Kidney epithelial cell (primary cell): ENCODE data around the gene THPO. TPM values are rescaled to one million over a fixed set of nuclear protein-coding genes. Genes with fewer than 3 reads are reported as not detected.
A peak's percentile ranks its signal among the peaks of the same experiment; 100 is the strongest.

ENCODE experiments used
- DNase-seq: peaks from one replicate; pipeline ENCODE4 v3.0.0-alpha.2; 2010; ENCODE audit warnings: low read depth
- H3K27me3 ChIP-seq: 2 replicates; pipeline ENCODE4 v1.6.0; 2011; ENCODE audit warnings: low read length; ENCODE audit not compliant: control insufficient read depth, insufficient read depth
- H3K36me3 ChIP-seq: 2 replicates; pipeline ENCODE4 v1.5.1; 2011; ENCODE audit warnings: low read length; ENCODE audit not compliant: control insufficient read depth, insufficient read depth
- H3K4me3 ChIP-seq: 2 replicates; pipeline ENCODE4 v1.5.1; 2011; ENCODE audit warnings: low read depth, mild to moderate bottlenecking, control low read depth, low read length
- CTCF ChIP-seq: IDR thresholded peaks from 2 replicates; pipeline ENCODE4 v1.5.1; 2011; ENCODE audit warnings: mild to moderate bottlenecking, moderate library complexity, low read length, control low read depth, inconsistent platforms; ENCODE audit not compliant: insufficient read depth, poor library complexity, severe bottlenecking
- total RNA-seq: library from RNA; depleted of rRNA; stranded (reverse); fragments of >200 nt; gene quantifications from 2 replicates; pipeline ENCODE4 v1.2.3, GENCODE V29; 2015

The THPO gene
- total RNA-seq, 1 donor from 2014 or later: 0.25 TPM

- H3K4me3 ChIP-seq: peak overlapping the region; percentile 2
- no peaks in the 10 kb centered on the region for H3K27me3 ChIP-seq
- no peak for TF ChIP-seq CTCF
- DNase-seq: no peak
- peaks cover 4% of the 10 kb centered on the region for H3K36me3 ChIP-seq
These were observed 39.0 kb downstream of the THPO start for GRCh38 chr3:184339001-184339400.

GRCh38 chr3:184338511-184338945 is 39.5 kb downstream of the THPO start:
- Histone ChIP-seq H3K27me3 (no peaks in the 10 kb centered on the region), H3K36me3 (peaks cover 7% of the 10 kb centered on the region), H3K4me3 (peak overlapping the region; percentile 2)
- no peak for DNase-seq
- TF ChIP-seq CTCF: no peak

DNA sequence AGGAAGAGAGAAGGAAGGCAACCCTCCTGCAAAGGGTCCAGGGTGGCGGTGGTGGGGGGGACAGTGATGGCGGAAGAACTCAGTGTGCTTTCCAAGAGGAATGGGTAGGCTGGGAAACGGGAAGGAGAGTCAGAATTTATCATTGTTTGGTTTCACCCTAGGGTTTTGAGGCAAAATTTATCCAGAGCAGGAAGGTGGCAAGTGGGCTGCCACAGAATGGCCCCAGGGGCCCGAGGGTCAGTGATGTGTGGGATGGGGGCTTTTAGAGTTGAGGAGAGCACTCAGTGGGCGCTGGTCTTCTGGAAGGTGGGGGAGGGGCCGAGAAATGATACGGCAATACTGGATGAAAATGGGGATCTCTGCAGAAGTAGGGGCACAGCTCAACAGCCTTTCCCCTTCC is 40.0 kb downstream of the THPO start:
- DNase-seq: no peak
- no peaks in the 10 kb centered on the region for H3K27me3 ChIP-seq
- H3K36me3 ChIP-seq: peaks cover 9% of the 10 kb centered on the region
- TF ChIP-seq CTCF: no peak
- no peak overlapping the region for H3K4me3 ChIP-seq

- Histone ChIP-seq H3K36me3 (peaks cover 10% of the 10 kb centered on the region), H3K27me3 (no peaks in the 10 kb centered on the region), H3K4me3 (peak within 1 kb of the TSS; percentile 61)
- no peak for DNase-seq
- no peak for TF ChIP-seq CTCF
These were observed 40.6 kb downstream of the THPO start, which contains the start of gene FAM131A for GRCh38 chr3:184337399-184337714. TSS of gene FAM131A (plus strand) at chr3:184337600. CDS start at chr3:184337631, 31 bp downstream.

GRCh38 chr3:184336547-184337398 is 41.2 kb downstream of the THPO start:
- H3K36me3 ChIP-seq: peaks cover 11% of the 10 kb centered on the region
- no peak for TF ChIP-seq CTCF
- no peak for DNase-seq
- H3K27me3 ChIP-seq: no peaks in the 10 kb centered on the region
- peak overlapping the region; percentile 61 for H3K4me3 ChIP-seq
